OCI-LY7 (cell line): ENCODE results near the gene EPS8L2.

Source experiments
- CTCF ChIP-seq: fragments of 200-600 bp; sonication (generic); conservative IDR thresholded peaks from 2 replicates; pipeline ENCODE4 v1.5.1; 2014; ENCODE audit warnings: mild to moderate bottlenecking, antibody characterized with exemption, low read length, moderate library complexity, mixed read lengths
- EZH2phosphoT487 ChIP-seq: fragments of 200-600 bp; sonication (generic); IDR thresholded peaks from 2 replicates; pipeline ENCODE4 v1.6.1; 2018; ENCODE audit warnings: low read depth, borderline replicate concordance, mild to moderate bottlenecking, mixed run types, antibody characterized with exemption, low read length, moderate library complexity, mixed read lengths

- TF ChIP-seq CTCF (no peak), EZH2phosphoT487 (no peak)
These were observed 18.2 kb downstream of the EPS8L2 start for GRCh38 chr11:724049-724777.
